Liver (tissue), 3 donors: ENCODE data around the gene DHRS3.

Experiments used
- CTCF ChIP-seq: fragments of 150-350 bp; IDR thresholded peaks from 2 replicates; pipeline ENCODE4 v1.5.1; 2017; ENCODE audit warnings: improper control_type of control experiment, low read depth, low read length; ENCODE audit not compliant: missing input control
- FOXA2 ChIP-seq: IDR thresholded peaks from 2 replicates; pipeline ENCODE4 v1.6.1; 2016; ENCODE audit warnings: antibody characterized with exemption
- JUND ChIP-seq, 2 donors: IDR thresholded peaks; 2 replicates each; pipeline ENCODE4 v1.6.1; 2016; ENCODE audit warnings: antibody characterized with exemption in 2 of 2
- donor health status: healthy.
- donor health status: healthy.

- TF ChIP-seq CTCF, result no peak
- TF ChIP-seq JUND (IDR thresholded peaks at IDR 0.05), result no peak
- TF ChIP-seq FOXA2, result no peak
Observed at GRCh38 chr1:12629985-12630760, 12.2 kb upstream of the DHRS3 start.
